OCI-LY7 (cell line): ENCODE results near the gene AKAP12. TPM values are rescaled to one million over a fixed set of nuclear protein-coding genes. Genes with fewer than 3 reads are reported as not detected.

Experiments used
- Bru-seq: library from RNA; stranded (reverse); fragments of 400-500 nt; gene quantifications from one replicate; lab custom pipeline; 2021; lab: Mats Ljungman, UMichigan
- BruChase-seq, 2 experiments: library from RNA; stranded (reverse); fragments of 400-500 nt; gene quantifications; one replicate each; lab custom pipeline; 2021; lab: Mats Ljungman, UMichigan
- BruUV-seq: library from RNA; stranded (reverse); fragments of 400-500 nt; replicated peaks from 2 replicates; lab custom pipeline; 2021; lab: Mats Ljungman, UMichigan
- CTCF ChIA-PET: fragments of 300-600 bp; sonication (Branson Sonifier 250); formaldehyde crosslinking; loops from one replicate; lab custom pipeline; 2022; ENCODE audit warnings: antibody characterized with exemption; ENCODE audit not compliant: unreplicated experiment; lab: Charles Lee
- POLR2A ChIA-PET: fragments of 300-600 bp; sonication (Branson Sonifier 250); formaldehyde crosslinking; loops from one replicate; lab custom pipeline; 2022; ENCODE audit warnings: antibody characterized with exemption; lab: Charles Lee
- DNase-seq: peaks from one replicate; pipeline ENCODE4 v3.0.0-alpha.2; 2015; ENCODE audit warnings: low spot score
- H2AFZ ChIP-seq: fragments of 200-600 bp; sonication (generic), shearing (Covaris generic); 2 replicates; pipeline ENCODE4 v1.6.1; 2014; ENCODE audit warnings: mild to moderate bottlenecking, antibody characterized with exemption, low read length, moderate library complexity
- H3K27ac ChIP-seq: fragments of 200-600 bp; sonication (generic); 2 replicates; pipeline ENCODE4 v1.5.1; 2014; ENCODE audit warnings: mixed run types, low read depth, mild to moderate bottlenecking, moderate library complexity, low read length, inconsistent platforms; ENCODE audit not compliant: poor library complexity, severe bottlenecking
- H3K36me3 ChIP-seq: fragments of 200-600 bp; sonication (generic); 2 replicates; pipeline ENCODE4 v1.6.1; 2014; ENCODE audit warnings: mild to moderate bottlenecking, antibody characterized with exemption, low read length, moderate library complexity, mixed read lengths; ENCODE audit not compliant: insufficient read depth
- H3K4me1 ChIP-seq: fragments of 200-600 bp; sonication (generic); 2 replicates; pipeline ENCODE4 v1.5.1; 2014; ENCODE audit warnings: mild to moderate bottlenecking, low read length; ENCODE audit not compliant: insufficient read depth, poor library complexity, severe bottlenecking
- H3K4me2 ChIP-seq: fragments of 200-600 bp; sonication (generic); 2 replicates; pipeline ENCODE4 v1.6.1; 2014; ENCODE audit warnings: mild to moderate bottlenecking, low read length
- H3K4me3 ChIP-seq: fragments of 200-600 bp; sonication (generic); 2 replicates; pipeline ENCODE4 v1.5.1; 2014; ENCODE audit warnings: mild to moderate bottlenecking, low read depth, low read length; ENCODE audit not compliant: poor library complexity, severe bottlenecking
- H3K79me2 ChIP-seq: fragments of 200-600 bp; sonication (generic); 2 replicates; pipeline ENCODE4 v1.6.1; 2016; ENCODE audit warnings: low read depth, mild to moderate bottlenecking, low read length, moderate library complexity, mixed read lengths; ENCODE audit not compliant: insufficient read depth
- H3K9me2 ChIP-seq: fragments of 200-600 bp; sonication (generic); 2 replicates; pipeline ENCODE4 v1.6.1; 2016; ENCODE audit warnings: mild to moderate bottlenecking, low read length, mixed read lengths; ENCODE audit not compliant: insufficient read depth
- H3K9me3 ChIP-seq: fragments of 200-600 bp; sonication (generic); 2 replicates; pipeline ENCODE4 v1.6.1; 2014; ENCODE audit warnings: mild to moderate bottlenecking, mixed run types, low read length, mixed read lengths
- H4K20me1 ChIP-seq: fragments of 200-600 bp; sonication (generic); 2 replicates; pipeline ENCODE4 v1.6.1; 2014; ENCODE audit warnings: mild to moderate bottlenecking, antibody characterized with exemption, low read length, moderate library complexity, mixed read lengths; ENCODE audit not compliant: insufficient read depth
- CTCF ChIP-seq: fragments of 200-600 bp; sonication (generic); conservative IDR thresholded peaks from 2 replicates; pipeline ENCODE4 v1.5.1; 2014; ENCODE audit warnings: mild to moderate bottlenecking, antibody characterized with exemption, low read length, moderate library complexity, mixed read lengths
- EZH2phosphoT487 ChIP-seq: fragments of 200-600 bp; sonication (generic); IDR thresholded peaks from 2 replicates; pipeline ENCODE4 v1.6.1; 2018; ENCODE audit warnings: low read depth, borderline replicate concordance, mild to moderate bottlenecking, mixed run types, antibody characterized with exemption, low read length, moderate library complexity, mixed read lengths
- intact Hi-C: fragments of 100-400 bp; cut with micrococcal nuclease; formaldehyde crosslinking; loops from one replicate; pipeline ENCODE4 v1.10.0; 2022; ENCODE audit not compliant: unreplicated experiment
- long read RNA-seq: library from polyadenylated mRNA; stranded (forward); transcript quantifications from one replicate; pipeline ENCODE4 v2.0.0, GENCODE V29; 2022
- total RNA-seq, 2 experiments: library from RNA; depleted of rRNA in 1 of 2; stranded (reverse); fragments of >200 nt in 1 of 2; shearing (Covaris generic) in 1 of 2; gene quantifications; 2 replicates each; pipeline ENCODE4 v1.2.3, GENCODE V29; 2014 to 2022

The AKAP12 gene
- total RNA-seq (2014; rRNA removed; shearing (Covaris generic)) (not detected in 2 replicates), total RNA-seq (2022) (0.07 and 0.23 TPM in 2 replicates), Bru-seq, nascent RNA (percentile 14 among the genes with signal in this experiment), BruChase-seq, experiment 1, labeled RNA remaining after a 6-hour chase (percentile 13 among the genes with signal in this experiment), BruChase-seq, experiment 2, labeled RNA remaining after a 2-hour chase (percentile 20 among the genes with signal in this experiment)
- long read RNA-seq, partial matches to known transcripts, result 0 of 1 reads
- long read RNA-seq, other reads (novel, unspliced or antisense), result 1 of 1 reads

GRCh38 chr6:151239603-151240035, at the start of gene AKAP12:
AKAP12 (plus strand) TSS chr6:151239967; CDS start chr6:151240563, 596 bp downstream.
- TF ChIP-seq CTCF (no peak), EZH2phosphoT487 (no peak)
- Histone ChIP-seq H3K36me3 (no peaks in the 10 kb centered on the region), H3K27ac (no peak within 1 kb of the TSS), H3K79me2 (no peaks in the 10 kb centered on the region), H3K9me2 (no peaks in the 10 kb centered on the region), H3K4me3 (no peak within 1 kb of the TSS), H3K4me2 (no peak within 1 kb of the TSS), H2AFZ (no peak within 1 kb of the TSS), H3K9me3 (no peaks in the 10 kb centered on the region), H4K20me1 (no peaks in the 10 kb centered on the region), H3K4me1 (no peaks in the 10 kb centered on the region)
- intact Hi-C loops, result no loop called here
- BruUV-seq, result no TSS peak
- CTCF ChIA-PET, result no interaction called here
- POLR2A ChIA-PET, result interaction anchor here (0.8 kb wide), 1 partner anchor 11 kb away, joined by 3 read pairs; no protein-coding TSS in a partner anchor
- no peak for DNase-seq

- ChIA-PET POLR2A (no interaction called here), CTCF (no interaction called here)
- H3K79me2 ChIP-seq, result no peaks in the 10 kb centered on the region
- H3K4me2 ChIP-seq, result no peak overlapping the region
- H3K9me3 ChIP-seq, result no peaks in the 10 kb centered on the region
- DNase-seq, result no peak
- H3K4me1 ChIP-seq, result no peaks in the 10 kb centered on the region
- no TSS peak for BruUV-seq
- no peak overlapping the region for H2AFZ ChIP-seq
- H3K4me3 ChIP-seq, result no peak overlapping the region
- no peaks in the 10 kb centered on the region for H3K9me2 ChIP-seq
- no peaks in the 10 kb centered on the region for H3K36me3 ChIP-seq
- H4K20me1 ChIP-seq, result no peaks in the 10 kb centered on the region
- no peak for TF ChIP-seq CTCF
- no peak for TF ChIP-seq EZH2phosphoT487
- H3K27ac ChIP-seq, result no peak overlapping the region
- intact Hi-C loops, result no loop called here
Observed at GRCh38 chr6:151191527-151191926, 48.2 kb upstream of the AKAP12 start.

- Histone ChIP-seq H3K36me3 (no peaks in the 10 kb centered on the region), H3K4me3 (no peak overlapping the region), H3K79me2 (no peaks in the 10 kb centered on the region), H4K20me1 (no peaks in the 10 kb centered on the region), H3K9me3 (no peaks in the 10 kb centered on the region), H2AFZ (no peak overlapping the region), H3K4me2 (no peak overlapping the region), H3K27ac (no peak overlapping the region), H3K9me2 (no peaks in the 10 kb centered on the region), H3K4me1 (no peaks in the 10 kb centered on the region)
- ChIA-PET CTCF (no interaction called here), POLR2A (interaction anchor here (0.6 to 1.0 kb wide), 2 partner anchors 121 to 633 kb away, joined by 3 to 4 read pairs; no protein-coding TSS in a partner anchor)
- TF ChIP-seq EZH2phosphoT487 (no peak), CTCF (no peak)
- BruUV-seq, result no TSS peak
- intact Hi-C loops, result no loop called here
- no peak for DNase-seq
Observed at GRCh38 chr6:151196555-151196954, 43.2 kb upstream of the AKAP12 start.
